ENCODE data around the gene SMURF2. TPM values are rescaled to one million over a fixed set of nuclear protein-coding genes. Genes with fewer than 3 reads are reported as not detected.

The SMURF2 gene
- polyA plus RNA-seq, 1 donor from 2014 or later, result 55.2 TPM

DNA sequence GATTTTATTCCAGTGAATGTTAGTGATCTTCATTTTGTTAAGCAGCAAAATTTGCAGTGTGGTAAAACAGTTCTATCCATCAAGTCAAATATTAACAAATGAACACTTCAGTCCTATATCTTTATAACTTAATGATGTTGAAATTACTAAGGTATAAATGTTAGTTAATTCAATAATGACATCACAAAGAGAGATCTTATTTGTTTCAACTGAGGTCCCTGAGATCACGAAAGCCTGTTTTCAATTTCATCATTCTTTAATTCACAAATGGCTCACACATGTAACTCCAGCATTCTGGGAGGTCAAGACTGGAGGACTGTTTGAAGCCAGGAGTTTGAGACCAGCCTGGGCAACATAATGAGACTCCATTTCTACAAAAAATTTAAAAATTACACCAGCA lies 13.9 kb downstream of the SMURF2 start:
- H3K9ac ChIP-seq (ENCODE audit: low read length), result no peak overlapping the region
- H3K9me3 ChIP-seq (ENCODE audit: low read length), result no peaks in the 10 kb centered on the region
- H3F3A ChIP-seq (ENCODE audit: insufficient read depth, low read length, poor library complexity, severe bottlenecking), result no peaks in the 10 kb centered on the region
- H3K4me3 ChIP-seq (ENCODE audit: low read length), result no peak overlapping the region
- no peaks in the 10 kb centered on the region for H3K36me3 ChIP-seq (ENCODE audit: insufficient read depth, low read length)
- H3K9me2 ChIP-seq (ENCODE audit: insufficient read depth, low read length), result no peaks in the 10 kb centered on the region
- H3K79me2 ChIP-seq (replicated peaks; ENCODE audit: insufficient read depth, low read length), result peaks cover 62% of the 10 kb centered on the region
- no peak overlapping the region for H3K27ac ChIP-seq (ENCODE audit: low read length)
- no peaks in the 10 kb centered on the region for H3K27me3 ChIP-seq (ENCODE audit: insufficient read depth, low read depth, low read length)
- TF ChIP-seq, protein P1, sequence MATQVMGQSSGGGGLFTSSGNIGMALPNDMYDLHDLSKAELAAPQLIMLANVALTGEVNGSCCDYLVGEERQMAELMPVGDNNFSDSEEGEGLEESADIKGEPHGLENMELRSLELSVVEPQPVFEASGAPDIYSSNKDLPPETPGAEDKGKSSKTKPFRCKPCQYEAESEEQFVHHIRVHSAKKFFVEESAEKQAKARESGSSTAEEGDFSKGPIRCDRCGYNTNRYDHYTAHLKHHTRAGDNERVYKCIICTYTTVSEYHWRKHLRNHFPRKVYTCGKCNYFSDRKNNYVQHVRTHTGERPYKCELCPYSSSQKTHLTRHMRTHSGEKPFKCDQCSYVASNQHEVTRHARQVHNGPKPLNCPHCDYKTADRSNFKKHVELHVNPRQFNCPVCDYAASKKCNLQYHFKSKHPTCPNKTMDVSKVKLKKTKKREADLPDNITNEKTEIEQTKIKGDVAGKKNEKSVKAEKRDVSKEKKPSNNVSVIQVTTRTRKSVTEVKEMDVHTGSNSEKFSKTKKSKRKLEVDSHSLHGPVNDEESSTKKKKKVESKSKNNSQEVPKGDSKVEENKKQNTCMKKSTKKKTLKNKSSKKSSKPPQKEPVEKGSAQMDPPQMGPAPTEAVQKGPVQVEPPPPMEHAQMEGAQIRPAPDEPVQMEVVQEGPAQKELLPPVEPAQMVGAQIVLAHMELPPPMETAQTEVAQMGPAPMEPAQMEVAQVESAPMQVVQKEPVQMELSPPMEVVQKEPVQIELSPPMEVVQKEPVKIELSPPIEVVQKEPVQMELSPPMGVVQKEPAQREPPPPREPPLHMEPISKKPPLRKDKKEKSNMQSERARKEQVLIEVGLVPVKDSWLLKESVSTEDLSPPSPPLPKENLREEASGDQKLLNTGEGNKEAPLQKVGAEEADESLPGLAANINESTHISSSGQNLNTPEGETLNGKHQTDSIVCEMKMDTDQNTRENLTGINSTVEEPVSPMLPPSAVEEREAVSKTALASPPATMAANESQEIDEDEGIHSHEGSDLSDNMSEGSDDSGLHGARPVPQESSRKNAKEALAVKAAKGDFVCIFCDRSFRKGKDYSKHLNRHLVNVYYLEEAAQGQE (IDR thresholded peaks at IDR 0.05; ENCODE audit: borderline replicate concordance), result no peak
- no peak for TF ChIP-seq EZH2 (IDR thresholded peaks at IDR 0.05; ENCODE audit: borderline replicate concordance, insufficient read depth, low read length, poor library complexity, severe bottlenecking)
- TF ChIP-seq, protein P2, sequence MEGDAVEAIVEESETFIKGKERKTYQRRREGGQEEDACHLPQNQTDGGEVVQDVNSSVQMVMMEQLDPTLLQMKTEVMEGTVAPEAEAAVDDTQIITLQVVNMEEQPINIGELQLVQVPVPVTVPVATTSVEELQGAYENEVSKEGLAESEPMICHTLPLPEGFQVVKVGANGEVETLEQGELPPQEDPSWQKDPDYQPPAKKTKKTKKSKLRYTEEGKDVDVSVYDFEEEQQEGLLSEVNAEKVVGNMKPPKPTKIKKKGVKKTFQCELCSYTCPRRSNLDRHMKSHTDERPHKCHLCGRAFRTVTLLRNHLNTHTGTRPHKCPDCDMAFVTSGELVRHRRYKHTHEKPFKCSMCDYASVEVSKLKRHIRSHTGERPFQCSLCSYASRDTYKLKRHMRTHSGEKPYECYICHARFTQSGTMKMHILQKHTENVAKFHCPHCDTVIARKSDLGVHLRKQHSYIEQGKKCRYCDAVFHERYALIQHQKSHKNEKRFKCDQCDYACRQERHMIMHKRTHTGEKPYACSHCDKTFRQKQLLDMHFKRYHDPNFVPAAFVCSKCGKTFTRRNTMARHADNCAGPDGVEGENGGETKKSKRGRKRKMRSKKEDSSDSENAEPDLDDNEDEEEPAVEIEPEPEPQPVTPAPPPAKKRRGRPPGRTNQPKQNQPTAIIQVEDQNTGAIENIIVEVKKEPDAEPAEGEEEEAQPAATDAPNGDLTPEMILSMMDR (IDR thresholded peaks at IDR 0.05; ENCODE audit: poor library complexity, severe bottlenecking), result no peak
- TF ChIP-seq EP300 (conservative IDR thresholded peaks at IDR 0.05; ENCODE audit: poor library complexity, severe bottlenecking), result no peak
- H3K4me2 ChIP-seq (ENCODE audit: low read length), result no peak overlapping the region
- H2AFZ ChIP-seq (ENCODE audit: low read depth, low read length), result no peak overlapping the region
- H4K20me1 ChIP-seq (ENCODE audit: insufficient read depth), result no peaks in the 10 kb centered on the region

DNA sequence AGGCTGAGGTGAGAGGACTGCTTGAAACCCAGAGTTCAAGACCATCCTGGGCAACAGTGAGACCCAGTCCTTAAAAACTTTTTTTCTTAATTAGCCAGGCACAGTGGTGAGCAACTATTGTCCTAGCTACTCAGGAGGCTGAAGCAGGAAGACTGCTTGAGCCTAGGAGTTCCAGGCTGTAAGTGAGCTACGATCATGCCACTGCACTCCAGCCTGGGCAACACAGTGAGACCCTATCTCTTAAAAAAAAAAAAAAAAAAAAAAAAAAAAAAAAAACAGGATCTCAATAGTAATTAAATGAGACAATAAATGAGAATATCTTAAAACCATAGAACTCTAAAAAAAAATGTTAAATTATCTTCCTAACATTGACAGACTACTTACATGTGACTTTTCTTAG lies 14.3 kb downstream of the SMURF2 start:
- Histone ChIP-seq H2AFZ (ENCODE audit: low read depth, low read length) (no peak overlapping the region), H3K79me2 (replicated peaks; ENCODE audit: insufficient read depth, low read length) (peaks cover 61% of the 10 kb centered on the region), H3K9me2 (ENCODE audit: insufficient read depth, low read length) (no peaks in the 10 kb centered on the region), H3K4me3 (ENCODE audit: low read length) (no peak overlapping the region), H3K9ac (ENCODE audit: low read length) (no peak overlapping the region), H3K4me2 (ENCODE audit: low read length) (no peak overlapping the region), H3K27me3 (ENCODE audit: insufficient read depth, low read depth, low read length) (no peaks in the 10 kb centered on the region), H3K27ac (ENCODE audit: low read length) (no peak overlapping the region), H3F3A (ENCODE audit: insufficient read depth, low read length, poor library complexity, severe bottlenecking) (no peaks in the 10 kb centered on the region), H3K9me3 (ENCODE audit: low read length) (no peaks in the 10 kb centered on the region), H3K36me3 (ENCODE audit: insufficient read depth, low read length) (no peaks in the 10 kb centered on the region), H4K20me1 (ENCODE audit: insufficient read depth) (no peaks in the 10 kb centered on the region)
- TF ChIP-seq SMC3 (conservative IDR thresholded peaks at IDR 0.05; ENCODE audit: poor library complexity) (no peak), TAF1 (IDR thresholded peaks at IDR 0.05; ENCODE audit: low read depth) (no peak), EZH2 (IDR thresholded peaks at IDR 0.05; ENCODE audit: borderline replicate concordance, insufficient read depth, low read length, poor library complexity, severe bottlenecking) (no peak), POLR2AphosphoS5 (IDR thresholded peaks at IDR 0.05) (no peak)
- TF ChIP-seq, protein P1 (IDR thresholded peaks at IDR 0.05; ENCODE audit: borderline replicate concordance), result no peak

All from neural cell (in vitro differentiated cells).